Activated naive CD8-positive, alpha-beta T cell treated with anti-CD3 and anti-CD28 coated beads, Interleukin-2, amount 50 U/mL, for 24 hours (primary cell): ENCODE measurements around the gene THEM5.
"Not testable (repeated sequence)": the region's sequence is repeated elsewhere in the genome, so short reads cannot be mapped to it uniquely, and the experiment has no call there.

ENCODE experiments used
- ATAC-seq: fragments of 150-1000 bp; cut with Tn5 transposase; one replicate; pipeline ENCODE4 v1.10.0; 2021
- DNase-seq: peaks from one replicate; pipeline ENCODE4 v3.0.0; 2021
- H3K27ac Mint-ChIP-seq: one replicate; pipeline ENCODE4 v1.8.0; 2021; ENCODE audit warnings: mild to moderate bottlenecking, mixed read lengths
- H3K27me3 Mint-ChIP-seq: one replicate; pipeline ENCODE4 v1.8.0; 2021; ENCODE audit warnings: mixed read lengths
- H3K36me3 Mint-ChIP-seq: one replicate; pipeline ENCODE4 v1.8.0; 2021; ENCODE audit warnings: low read depth, mixed read lengths
- H3K4me1 Mint-ChIP-seq: one replicate; pipeline ENCODE4 v1.8.0; 2021; ENCODE audit warnings: mixed read lengths
- H3K4me3 Mint-ChIP-seq: one replicate; pipeline ENCODE4 v1.8.0; 2021; ENCODE audit warnings: mild to moderate bottlenecking, moderate library complexity, mixed read lengths
- H3K9me3 Mint-ChIP-seq: one replicate; pipeline ENCODE4 v1.8.0; 2021; ENCODE audit warnings: mixed read lengths

Gene THEM5

GRCh38 chr1:151882466-151882865, 29.0 kb upstream of the THEM5 start:
- H3K4me3 Mint-ChIP-seq = no peak overlapping the region
- DNase-seq (no peak), ATAC-seq (no peak)
- H3K9me3 Mint-ChIP-seq = no peaks in the 10 kb centered on the region
- peak overlapping the region; percentile 26 for H3K27ac Mint-ChIP-seq
- H3K4me1 Mint-ChIP-seq = no peaks in the 10 kb centered on the region
- H3K36me3 Mint-ChIP-seq = peaks cover 23% of the 10 kb centered on the region
- no peaks in the 10 kb centered on the region for H3K27me3 Mint-ChIP-seq

GRCh38 chr1:151881479-151881878, 28.0 kb upstream of the THEM5 start:
- ATAC-seq (no peak), DNase-seq (no peak)
- Mint-ChIP-seq H3K4me3 (no peak overlapping the region), H3K36me3 (peaks cover 19% of the 10 kb centered on the region), H3K27me3 (no peaks in the 10 kb centered on the region), H3K9me3 (no peaks in the 10 kb centered on the region), H3K27ac (no peak overlapping the region), H3K4me1 (no peaks in the 10 kb centered on the region)

- no peaks in the 10 kb centered on the region for H3K27me3 Mint-ChIP-seq
- no peak overlapping the region for H3K27ac Mint-ChIP-seq
- H3K4me3 Mint-ChIP-seq = no peak overlapping the region
- no peaks in the 10 kb centered on the region for H3K9me3 Mint-ChIP-seq
- ATAC-seq (no peak), DNase-seq (no peak)
- H3K4me1 Mint-ChIP-seq = peaks cover 13% of the 10 kb centered on the region
- peaks cover 21% of the 10 kb centered on the region for H3K36me3 Mint-ChIP-seq
Observed at GRCh38 chr1:151875419-151876097, 22.0 kb upstream of the THEM5 start.

GRCh38 chr1:151872776-151873175, 19.3 kb upstream of the THEM5 start:
- H3K4me1 Mint-ChIP-seq = peaks cover 20% of the 10 kb centered on the region
- not testable (repeated sequence) for H3K4me3 Mint-ChIP-seq, DNase-seq, ATAC-seq, H3K27ac Mint-ChIP-seq, H3K9me3 Mint-ChIP-seq, H3K27me3 Mint-ChIP-seq
- peaks cover 20% of the 10 kb centered on the region for H3K36me3 Mint-ChIP-seq

GRCh38 chr1:151871284-151872030, 17.9 kb upstream of the THEM5 start:
- Mint-ChIP-seq H3K9me3 (no peaks in the 10 kb centered on the region), H3K4me3 (no peak overlapping the region), H3K36me3 (peaks cover 17% of the 10 kb centered on the region), H3K4me1 (peaks cover 24% of the 10 kb centered on the region), H3K27me3 (no peaks in the 10 kb centered on the region), H3K27ac (no peak overlapping the region)
- DNase-seq = no peak
- no peak for ATAC-seq

GRCh38 chr1:151868486-151868885, 15.0 kb upstream of the THEM5 start:
- peaks cover 4% of the 10 kb centered on the region for H3K36me3 Mint-ChIP-seq
- no peaks in the 10 kb centered on the region for H3K9me3 Mint-ChIP-seq
- H3K27me3 Mint-ChIP-seq = no peaks in the 10 kb centered on the region
- no peak overlapping the region for H3K27ac Mint-ChIP-seq
- DNase-seq (no peak), ATAC-seq (no peak)
- H3K4me1 Mint-ChIP-seq = peaks cover 10% of the 10 kb centered on the region
- H3K4me3 Mint-ChIP-seq = no peak overlapping the region

- DNase-seq = no peak
Observed at GRCh38 chr1:151867765-151868411, 14.4 kb upstream of the THEM5 start.

GRCh38 chr1:151867321-151867720, 13.8 kb upstream of the THEM5 start:
- peaks cover 10% of the 10 kb centered on the region for H3K4me1 Mint-ChIP-seq
- no peaks in the 10 kb centered on the region for H3K36me3 Mint-ChIP-seq
- H3K27ac Mint-ChIP-seq = no peak overlapping the region
- DNase-seq = no peak
- H3K9me3 Mint-ChIP-seq = no peaks in the 10 kb centered on the region
- no peaks in the 10 kb centered on the region for H3K27me3 Mint-ChIP-seq
- H3K4me3 Mint-ChIP-seq = no peak overlapping the region
- no peak for ATAC-seq

More at GRCh38 chr1:151867765-151868411, 14.4 kb upstream of the THEM5 start:
- Mint-ChIP-seq H3K4me3 (no peak overlapping the region), H3K9me3 (no peaks in the 10 kb centered on the region), H3K27me3 (no peaks in the 10 kb centered on the region), H3K36me3 (no peaks in the 10 kb centered on the region), H3K4me1 (peaks cover 10% of the 10 kb centered on the region), H3K27ac (peak overlapping the region; percentile 29)
- ATAC-seq = no peak

GRCh38 chr1:151864411-151864810, 10.9 kb upstream of the THEM5 start:
- Mint-ChIP-seq H3K9me3 (no peaks in the 10 kb centered on the region), H3K4me3 (no peak overlapping the region), H3K27ac (no peak overlapping the region), H3K4me1 (peaks cover 10% of the 10 kb centered on the region), H3K36me3 (no peaks in the 10 kb centered on the region), H3K27me3 (no peaks in the 10 kb centered on the region)
- DNase-seq (no peak), ATAC-seq (no peak)

- ATAC-seq (no peak), DNase-seq (no peak)
- Mint-ChIP-seq H3K4me1 (peaks cover 2% of the 10 kb centered on the region), H3K4me3 (no peak overlapping the region), H3K9me3 (no peaks in the 10 kb centered on the region), H3K36me3 (no peaks in the 10 kb centered on the region), H3K27ac (no peak overlapping the region), H3K27me3 (no peaks in the 10 kb centered on the region)
Observed at GRCh38 chr1:151862604-151863003, 9.1 kb upstream of the THEM5 start.

GRCh38 chr1:151860504-151861187, 7.1 kb upstream of the THEM5 start:
- Mint-ChIP-seq H3K4me3 (no peak overlapping the region), H3K4me1 (no peaks in the 10 kb centered on the region), H3K36me3 (no peaks in the 10 kb centered on the region), H3K9me3 (no peaks in the 10 kb centered on the region), H3K27ac (no peak overlapping the region), H3K27me3 (no peaks in the 10 kb centered on the region)
- ATAC-seq (no peak), DNase-seq (no peak)

GRCh38 chr1:151859891-151860293, 6.4 kb upstream of the THEM5 start:
- H3K4me1 Mint-ChIP-seq = no peaks in the 10 kb centered on the region
- ATAC-seq = no peak
- H3K9me3 Mint-ChIP-seq = no peaks in the 10 kb centered on the region
- H3K27me3 Mint-ChIP-seq = no peaks in the 10 kb centered on the region
- H3K27ac Mint-ChIP-seq = no peak overlapping the region
- no peak overlapping the region for H3K4me3 Mint-ChIP-seq
- no peaks in the 10 kb centered on the region for H3K36me3 Mint-ChIP-seq
- DNase-seq = no peak

- no peaks in the 10 kb centered on the region for H3K9me3 Mint-ChIP-seq
- no peak for ATAC-seq
- H3K27ac Mint-ChIP-seq = no peak overlapping the region
- H3K4me1 Mint-ChIP-seq = no peaks in the 10 kb centered on the region
- no peaks in the 10 kb centered on the region for H3K27me3 Mint-ChIP-seq
- no peaks in the 10 kb centered on the region for H3K36me3 Mint-ChIP-seq
- no peak for DNase-seq
- H3K4me3 Mint-ChIP-seq = no peak overlapping the region
Observed at GRCh38 chr1:151858886-151859665, 5.6 kb upstream of the THEM5 start.
